Limb (tissue), 2 donors: ENCODE measurements around the gene ZFP92.

Source experiments
- DNase-seq, 2 donors: peaks; one replicate each; pipeline ENCODE4 v3.0.0-alpha.2; 2016; ENCODE audit errors: extremely low spot score in 2 of 2

The ZFP92 gene

DNA sequence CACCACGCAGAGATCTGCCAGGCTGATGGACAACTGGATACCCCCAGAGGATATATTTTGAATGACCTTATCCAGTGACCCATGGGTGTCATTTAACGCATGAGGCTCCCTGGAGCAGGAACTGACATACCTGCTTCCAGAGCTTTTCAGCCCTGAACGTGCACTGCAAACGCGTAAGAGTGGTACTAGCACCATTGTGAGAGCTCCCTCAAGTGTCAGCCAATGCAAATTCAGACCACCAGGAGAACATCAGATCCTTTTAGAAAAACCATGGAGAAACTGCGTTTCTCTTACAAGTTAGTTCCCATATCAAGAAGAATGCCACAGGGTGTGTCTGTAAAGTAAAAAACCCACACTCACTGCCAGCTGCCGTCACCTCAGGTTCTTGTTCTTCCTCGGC is 27.3 kb downstream of the ZFP92 start:
- DNase-seq, result no peak

DNA sequence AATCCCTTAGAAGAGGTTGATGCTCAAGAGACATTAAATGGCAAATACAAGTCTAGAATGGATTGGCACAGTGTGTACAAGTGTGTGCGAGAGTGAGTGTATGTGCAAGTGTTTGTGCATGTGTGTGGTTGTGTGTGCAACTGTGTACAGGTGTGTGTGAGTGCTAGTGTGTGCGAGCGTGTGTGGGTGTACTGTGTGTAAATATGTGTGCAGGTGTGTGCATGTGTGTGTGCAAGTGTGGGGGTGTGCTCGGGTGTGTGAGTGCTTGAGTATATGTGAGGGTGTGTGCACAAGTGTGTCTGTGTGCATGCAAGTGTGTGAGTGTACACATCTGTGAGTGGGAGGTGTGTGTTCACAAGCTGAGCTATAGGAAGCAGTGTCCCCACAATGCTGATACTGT is 28.7 kb downstream of the ZFP92 start:
- no peak for DNase-seq

DNA sequence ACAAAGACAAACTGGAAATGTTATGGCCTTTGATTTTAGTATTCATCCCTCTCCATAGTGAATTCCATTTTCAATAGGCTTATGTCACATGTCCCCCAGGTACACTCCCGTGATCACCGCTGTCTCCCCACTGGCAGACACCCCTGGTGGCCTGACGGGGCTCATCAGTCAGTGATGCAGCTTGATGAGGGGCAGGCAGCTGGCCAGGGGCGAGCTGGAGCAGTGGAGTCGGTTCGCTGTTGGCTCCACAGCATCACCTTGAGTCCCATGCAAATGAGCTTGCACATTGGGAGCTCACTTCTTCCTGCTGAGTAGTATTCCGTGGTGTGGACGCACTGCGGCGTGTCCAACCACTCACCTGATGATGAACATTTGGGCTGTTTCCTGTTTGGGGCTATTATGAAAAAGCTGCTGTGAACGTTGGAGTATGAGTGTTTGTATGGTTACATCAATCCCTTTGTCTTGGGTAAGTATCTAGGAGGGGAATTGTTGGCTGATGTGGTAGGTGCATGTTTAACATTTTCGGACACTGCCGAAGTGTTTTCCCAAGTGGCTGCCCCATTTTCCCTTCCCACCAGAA is 29.4 kb downstream of the ZFP92 start:
- DNase-seq, result no peak

DNA sequence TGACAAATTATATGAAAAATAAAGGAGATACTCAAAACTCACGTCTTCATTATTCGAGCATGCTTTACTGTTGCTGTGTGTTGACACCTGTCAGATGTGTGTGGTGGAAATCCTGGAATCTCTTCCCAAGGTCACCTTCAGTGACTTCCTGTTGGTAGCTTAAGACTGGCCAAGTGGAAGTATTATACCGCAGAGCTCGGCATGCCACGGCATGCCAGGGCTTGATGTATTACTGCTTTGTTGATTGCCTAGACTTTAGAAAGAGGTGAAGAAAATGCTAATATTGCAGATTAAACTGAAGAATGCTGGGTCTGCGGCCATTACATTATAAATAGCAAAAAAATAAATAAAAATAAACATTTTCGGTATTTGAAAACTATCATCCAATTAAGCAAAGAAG is 30.0 kb downstream of the ZFP92 start:
- no peak for DNase-seq

DNA sequence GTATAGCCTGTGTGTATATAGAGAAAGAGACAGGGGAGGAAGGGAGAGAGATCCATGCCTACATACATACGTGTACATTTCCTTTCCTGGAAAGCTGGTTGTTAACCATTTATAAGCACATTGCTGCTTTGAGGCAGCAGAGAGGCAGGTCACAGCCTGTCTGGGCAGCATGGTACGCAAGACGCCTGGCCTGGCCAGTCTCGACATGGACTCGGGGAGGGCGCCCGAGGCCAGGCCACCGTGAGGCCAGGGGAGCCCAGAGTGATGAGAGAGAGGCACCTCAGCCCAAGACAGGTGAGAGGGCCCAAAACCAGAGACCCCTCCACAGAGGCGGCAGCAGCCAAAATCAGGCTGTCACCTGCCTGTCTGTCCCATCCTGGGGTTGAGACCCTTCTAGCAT is 30.7 kb downstream of the ZFP92 start:
- DNase-seq, result no peak

DNA sequence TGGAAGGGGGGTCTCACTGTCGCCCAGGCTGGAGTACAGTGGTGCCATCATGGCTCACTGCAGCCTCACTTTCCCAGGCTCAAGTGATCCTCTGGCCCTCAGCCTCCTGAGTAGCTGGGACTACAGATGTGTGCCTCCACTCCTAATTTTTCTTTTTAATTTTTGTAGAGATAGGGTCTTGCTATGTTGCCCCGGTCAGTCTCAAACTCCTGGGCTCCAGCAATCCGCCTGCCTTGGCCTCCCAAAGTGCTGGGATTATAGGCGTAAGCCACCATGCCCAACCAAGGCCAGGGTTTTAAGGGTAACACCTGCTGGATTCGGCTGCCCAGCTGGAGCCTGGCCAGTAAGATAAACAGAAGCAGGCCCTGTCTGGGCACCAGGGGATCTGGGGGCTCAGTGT is 31.2 kb downstream of the ZFP92 start:
- no peak for DNase-seq

DNA sequence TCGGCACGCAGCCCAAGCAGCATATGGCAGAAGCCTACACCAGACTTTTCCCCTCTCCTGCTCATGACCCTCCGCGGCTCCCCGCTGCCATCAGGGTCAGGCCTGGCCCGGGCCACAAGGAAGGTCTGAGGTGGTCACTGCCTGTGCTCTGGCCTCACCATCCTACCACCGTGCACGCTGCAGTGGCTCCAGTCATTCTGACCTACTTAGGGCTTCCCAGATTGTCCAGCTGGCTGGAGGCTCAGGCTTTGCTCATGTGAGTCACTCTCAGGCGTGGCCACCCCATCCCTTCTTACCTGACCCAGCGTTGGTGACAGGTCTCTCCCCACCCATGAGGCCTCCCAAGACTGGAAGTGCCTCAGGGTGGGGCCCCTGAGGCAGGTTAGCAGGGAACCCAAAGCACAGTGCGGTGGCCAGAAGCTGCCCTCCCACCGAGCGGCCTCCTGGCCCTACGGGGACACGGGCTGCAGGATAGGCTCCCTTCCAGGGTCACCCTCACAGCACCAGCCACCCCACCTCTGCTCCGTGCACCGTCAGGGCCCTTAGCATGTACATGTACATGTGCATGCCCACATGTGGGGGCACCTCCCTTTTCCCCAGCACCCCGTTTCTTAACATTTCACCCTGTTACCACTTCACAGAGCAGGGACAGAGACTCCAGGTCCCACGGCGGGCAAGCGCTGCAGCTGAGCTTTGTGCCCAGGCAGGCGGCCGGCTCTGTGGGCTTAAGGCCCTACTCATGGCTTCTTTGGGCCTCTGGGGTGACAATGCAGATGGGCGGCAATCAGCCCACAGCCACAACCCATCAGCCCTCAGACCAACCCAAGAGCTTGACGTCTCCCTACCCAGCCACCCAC is 32.4 kb downstream of the ZFP92 start:
- DNase-seq, result no peak

DNA sequence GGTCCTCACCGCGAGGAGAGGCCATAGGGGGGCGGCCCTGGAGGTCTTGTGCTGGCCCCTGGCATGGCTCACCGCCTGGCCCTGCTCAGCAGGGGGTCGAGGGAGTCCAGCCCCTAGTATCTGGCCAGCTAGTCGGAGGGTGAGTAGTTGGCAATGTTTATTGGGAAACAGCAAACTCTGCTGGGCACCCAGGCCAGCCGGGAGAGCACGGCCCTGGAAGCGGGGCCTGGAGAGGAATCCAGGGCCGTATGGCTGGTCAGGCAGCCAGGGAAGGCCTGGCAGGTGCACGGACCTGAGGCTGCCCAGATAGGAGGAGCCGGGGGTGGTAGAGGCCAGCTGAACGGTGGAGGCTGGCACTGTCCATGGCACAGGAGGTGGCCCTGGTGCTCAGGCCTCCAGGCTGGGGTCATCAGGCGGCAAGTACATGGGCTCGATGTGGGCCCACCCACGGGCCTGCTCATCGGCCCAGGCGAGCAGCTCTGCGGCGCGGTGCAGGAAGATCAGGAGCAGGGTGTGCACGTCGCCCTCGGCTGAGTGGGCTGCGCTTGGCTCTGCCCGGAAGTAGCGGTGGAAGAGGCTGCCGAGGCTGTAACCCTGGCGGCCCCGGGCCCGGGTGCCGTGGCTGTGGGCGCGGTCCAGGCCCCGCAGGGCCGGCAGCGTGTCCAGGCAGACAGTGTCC is 33.2 kb downstream of the ZFP92 start:
- DNase-seq, result no peak

DNA sequence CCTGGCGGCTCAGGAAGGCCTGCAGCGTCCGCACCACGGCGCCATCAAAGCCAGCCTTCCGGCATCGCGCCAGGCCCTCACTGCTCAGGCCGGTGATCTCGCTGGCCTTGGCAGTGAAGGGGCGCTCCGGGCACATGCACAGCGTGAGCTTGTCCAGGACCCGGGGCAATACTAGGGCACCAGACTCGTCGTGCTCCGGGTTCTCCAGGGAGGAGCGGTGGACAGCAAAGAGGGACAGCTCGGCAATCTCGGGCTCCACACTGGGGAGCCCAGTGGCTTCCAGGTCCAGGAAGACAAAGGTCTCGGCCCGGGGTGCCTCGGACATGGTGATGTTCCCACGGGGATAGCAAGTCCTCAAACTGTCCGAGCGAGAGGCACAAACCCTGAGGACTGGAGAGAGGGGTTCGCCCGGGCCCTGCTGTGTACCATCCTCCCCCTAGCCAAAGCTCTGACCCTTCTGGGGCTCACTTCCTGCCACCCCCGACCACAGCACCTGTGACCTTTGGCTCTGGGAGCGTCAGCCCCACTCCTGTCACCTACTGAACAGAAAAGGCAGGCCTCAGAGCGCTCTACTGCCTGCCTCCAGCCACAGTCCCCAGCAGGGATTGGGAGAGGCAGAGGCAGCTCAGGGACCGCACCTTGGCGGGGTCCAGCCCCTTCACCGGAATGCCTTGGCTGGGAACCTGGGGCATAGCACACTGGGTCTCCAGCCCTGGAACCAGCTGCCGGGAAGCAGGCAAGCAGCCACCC is 34.0 kb downstream of the ZFP92 start:
- no peak for DNase-seq

DNA sequence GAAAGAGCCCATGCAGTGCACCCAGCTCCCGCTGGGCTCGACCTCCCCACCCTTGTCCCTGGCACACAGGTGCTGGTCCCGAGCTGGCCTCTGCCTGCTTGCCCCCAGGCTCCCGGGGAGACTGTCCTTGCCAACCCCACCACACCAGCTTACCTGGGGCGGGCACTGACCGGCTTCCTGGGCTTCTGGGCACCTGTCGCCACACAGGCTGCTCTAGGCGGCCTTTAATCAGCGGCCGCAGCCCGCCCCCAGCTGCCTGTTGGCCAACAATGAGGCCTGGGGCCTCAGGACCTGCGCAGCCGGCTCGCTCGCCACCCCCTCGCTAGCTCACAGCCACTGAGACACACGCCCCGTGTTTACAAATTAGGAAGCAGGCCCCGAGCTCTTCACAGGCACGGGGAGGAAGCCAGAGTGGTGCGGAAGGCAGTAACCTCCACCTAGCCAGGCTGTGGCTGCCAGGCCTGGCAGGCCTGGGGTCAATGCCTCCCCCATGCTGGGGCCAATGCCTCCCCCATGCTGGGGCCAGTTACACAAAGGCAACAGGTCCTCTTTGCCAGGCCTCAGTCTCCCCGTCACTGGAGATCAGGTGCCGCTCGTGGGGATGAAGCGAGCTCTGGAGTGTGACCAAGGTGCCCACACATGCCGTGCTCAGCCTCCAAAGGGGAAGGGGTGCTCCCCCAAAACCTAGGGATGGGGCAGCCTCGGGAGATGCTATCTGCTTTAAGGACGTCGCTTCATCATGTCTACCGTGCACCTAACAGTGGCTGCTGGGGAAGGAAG is 34.8 kb downstream of the ZFP92 start, which contains the start of gene TREX2:
TREX2 (minus strand) TSS at position 201 of the 780 bp plus-strand sequence. CDS start 626 bp downstream, outside the sequence.
- DNase-seq, result no peak

DNA sequence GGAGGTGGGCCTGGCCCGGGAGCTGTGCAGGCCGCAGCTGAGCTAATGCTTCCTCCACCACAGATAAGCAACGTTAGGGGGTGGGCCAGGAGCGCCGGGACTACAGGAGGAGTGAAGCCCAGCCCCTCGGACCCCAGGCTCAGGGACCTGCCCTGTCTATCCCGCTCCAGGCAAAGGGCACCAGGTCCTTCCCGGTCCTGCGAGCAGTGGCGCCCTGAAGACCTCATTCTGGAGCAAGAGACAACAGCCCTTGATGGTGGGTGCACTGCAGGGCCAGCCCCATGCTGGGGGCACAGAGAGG is 35.3 kb downstream of the ZFP92 start:
- DNase-seq, result no peak

DNA sequence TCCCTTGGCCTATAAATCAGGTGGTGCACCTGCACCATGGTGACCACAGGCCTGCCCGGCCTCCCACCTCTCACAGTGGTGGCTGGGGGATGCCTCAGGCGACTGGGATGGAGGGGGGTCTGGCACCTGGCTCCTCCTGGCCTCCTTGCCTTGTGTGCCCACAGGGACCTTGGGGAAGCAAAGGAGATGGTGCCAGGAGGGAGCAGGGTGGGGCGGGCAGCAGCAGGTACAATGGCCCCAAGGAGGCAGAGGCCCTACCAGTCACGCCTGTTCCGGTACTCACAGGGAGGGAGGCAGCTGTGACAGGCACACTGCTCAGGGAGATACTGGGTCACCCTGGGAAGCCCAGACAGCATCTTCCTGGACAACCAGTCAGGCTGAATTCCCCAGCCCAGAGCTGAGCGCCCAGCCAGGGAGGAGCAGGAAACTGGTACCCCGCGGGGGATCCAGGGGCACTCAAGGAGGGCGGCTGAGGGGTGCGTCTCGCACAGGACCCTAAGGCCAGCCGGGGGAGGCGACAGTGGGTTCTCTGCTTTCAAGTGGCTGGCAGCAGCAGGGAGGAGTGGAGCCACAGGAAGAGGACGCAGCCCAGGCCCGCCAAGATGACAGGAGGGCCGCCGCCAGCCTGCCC is 35.8 kb downstream of the ZFP92 start:
- DNase-seq, result no peak

DNA sequence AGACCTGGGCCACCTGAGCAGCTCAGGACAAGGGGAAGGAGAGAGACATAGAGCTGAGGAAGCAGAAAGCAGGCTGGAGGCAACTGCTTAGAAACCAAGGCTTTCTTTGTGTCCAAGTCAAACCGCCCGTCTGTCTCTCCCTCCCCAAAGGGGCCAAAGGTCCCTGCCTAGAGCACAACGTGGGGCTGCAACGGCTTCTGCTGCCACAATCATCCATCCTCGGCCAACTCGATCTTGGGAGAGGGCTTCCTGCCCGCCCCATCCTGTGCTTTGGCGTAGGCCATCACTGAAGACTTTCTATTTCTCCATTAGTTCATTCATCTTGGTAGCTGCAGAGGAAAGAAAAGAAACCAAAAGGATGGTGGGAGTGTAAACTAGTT is 36.3 kb downstream of the ZFP92 start:
- no peak for DNase-seq

DNA sequence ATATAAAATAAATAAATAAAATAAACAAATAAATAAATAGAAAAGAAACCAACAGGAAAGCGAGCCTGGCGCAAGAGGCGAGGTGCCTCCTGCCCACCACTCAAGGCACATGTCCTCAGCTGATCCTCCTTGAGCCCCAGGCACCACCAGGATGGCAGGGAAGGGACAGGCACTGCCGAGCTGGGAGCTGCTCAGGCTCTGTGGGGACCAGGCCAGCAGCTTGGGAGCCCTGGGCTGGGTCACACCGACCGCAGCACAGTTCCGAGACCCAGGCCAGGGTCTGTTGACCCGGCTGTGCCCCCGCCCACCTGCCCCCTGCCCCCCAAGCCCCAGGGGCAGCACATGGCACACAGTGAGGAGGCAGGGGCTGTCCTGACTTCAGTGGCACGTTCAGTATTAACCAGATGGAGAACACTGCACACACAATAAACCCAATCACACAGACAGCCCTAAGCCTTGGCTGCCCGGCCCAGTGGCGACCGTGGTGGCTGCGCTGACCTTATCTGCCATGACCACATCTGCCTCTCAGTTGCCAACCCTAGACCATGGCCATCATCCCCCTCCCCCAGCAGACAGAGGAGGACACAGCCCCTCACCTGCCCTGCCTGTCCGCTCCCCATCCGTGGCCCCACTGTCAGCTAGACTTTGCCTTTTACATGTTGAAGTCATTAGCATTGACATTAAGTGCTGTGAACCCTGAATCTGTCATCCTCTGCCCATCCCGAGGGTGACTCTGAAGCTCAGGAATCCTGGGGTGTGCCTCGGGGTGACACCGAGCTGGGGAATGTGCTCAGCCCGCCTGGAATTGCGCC is 37.5 kb downstream of the ZFP92 start:
- DNase-seq, result no peak

DNA sequence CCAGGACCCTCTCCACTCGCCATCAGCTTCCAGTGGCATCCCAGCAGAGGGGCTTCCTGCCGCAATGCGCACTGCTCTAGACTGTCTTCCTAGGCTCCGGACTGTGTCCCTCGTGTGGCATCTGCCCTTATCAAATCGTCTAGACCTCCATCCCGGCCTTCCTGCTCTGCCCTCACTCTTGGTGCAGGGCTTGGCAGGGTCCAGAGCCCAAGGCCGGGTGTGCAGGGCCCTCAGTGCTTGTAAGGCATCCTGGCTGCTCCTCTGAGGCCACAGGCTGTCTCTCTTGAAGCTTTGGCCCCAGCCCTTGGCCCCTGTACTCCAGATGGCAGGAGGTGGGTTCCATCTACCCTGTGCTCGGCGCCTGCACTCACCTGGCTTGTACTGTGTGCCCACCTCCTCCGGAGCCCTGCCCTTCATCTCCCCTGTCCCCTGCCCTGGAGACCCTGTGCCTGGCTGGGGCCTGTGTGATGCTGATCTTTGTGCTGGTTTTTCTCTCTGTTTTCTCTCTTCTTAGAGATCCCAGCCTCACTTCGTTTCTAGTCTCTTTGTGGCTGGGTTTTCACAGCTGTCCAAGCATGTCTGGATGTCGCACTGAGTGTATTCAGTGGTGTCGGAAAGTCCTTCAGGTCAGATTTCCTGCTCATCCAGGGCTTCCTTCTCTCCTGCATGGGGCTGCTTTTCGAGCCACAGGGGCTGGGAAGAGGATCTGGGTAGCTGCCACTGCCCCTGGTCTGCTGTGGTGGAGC is 38.3 kb downstream of the ZFP92 start:
- DNase-seq, result no peak

DNA sequence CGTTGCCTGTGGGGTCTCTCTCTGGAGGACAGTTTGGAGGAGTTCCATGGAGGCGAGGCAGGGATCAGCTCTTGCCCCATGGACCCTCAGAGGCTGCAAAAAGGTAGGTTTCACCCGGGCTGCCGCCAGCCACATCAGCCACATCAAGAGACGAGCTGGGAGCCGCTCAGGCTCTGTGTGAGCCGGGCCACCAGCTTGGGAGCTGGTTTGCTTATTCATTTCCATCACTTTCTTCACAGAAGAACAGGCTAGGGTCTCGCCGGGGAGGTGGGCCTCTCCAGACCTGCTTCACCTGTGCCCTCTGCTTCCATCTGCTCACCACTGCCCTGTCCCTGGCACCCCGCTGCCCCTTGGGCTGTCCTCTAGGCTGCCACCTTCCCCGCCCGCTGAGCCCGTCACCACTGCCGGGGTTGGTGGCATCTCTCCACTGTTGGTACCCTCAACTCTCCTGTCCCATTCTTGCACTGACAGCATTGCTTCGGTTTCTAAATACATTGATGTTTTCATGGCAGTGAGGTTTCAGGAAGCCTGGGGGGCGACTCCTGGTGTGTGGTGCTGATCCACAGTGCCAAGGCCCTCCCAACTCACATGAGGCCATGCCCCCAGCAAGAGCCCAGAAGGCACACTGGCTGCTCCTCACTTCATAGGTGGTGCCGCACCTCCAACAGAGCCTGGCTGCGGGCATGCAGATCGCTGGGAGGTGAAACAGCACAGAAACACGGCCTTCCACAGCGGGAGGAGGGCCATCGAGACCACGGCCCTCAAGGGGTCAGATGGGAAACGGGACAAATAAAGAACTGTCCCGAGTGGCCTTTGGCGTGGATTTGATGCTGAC is 39.1 kb downstream of the ZFP92 start:
- DNase-seq, result no peak

DNA sequence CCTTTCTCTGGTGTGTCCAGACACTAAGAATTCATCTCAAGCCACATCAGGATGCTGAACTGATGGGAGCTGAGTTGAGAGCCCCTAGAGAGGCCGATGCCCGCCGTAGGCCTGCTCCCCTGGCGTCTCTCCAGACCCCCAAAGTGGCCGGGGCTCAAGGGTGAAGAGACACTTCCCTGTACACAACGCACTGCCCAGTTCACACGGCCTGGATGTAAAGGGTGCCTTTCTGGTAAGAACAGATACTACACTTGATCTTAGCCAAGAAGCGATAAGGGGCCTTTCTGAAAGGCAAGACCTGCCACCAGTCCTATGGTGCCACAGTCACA is 39.6 kb downstream of the ZFP92 start:
- DNase-seq, result no peak

DNA sequence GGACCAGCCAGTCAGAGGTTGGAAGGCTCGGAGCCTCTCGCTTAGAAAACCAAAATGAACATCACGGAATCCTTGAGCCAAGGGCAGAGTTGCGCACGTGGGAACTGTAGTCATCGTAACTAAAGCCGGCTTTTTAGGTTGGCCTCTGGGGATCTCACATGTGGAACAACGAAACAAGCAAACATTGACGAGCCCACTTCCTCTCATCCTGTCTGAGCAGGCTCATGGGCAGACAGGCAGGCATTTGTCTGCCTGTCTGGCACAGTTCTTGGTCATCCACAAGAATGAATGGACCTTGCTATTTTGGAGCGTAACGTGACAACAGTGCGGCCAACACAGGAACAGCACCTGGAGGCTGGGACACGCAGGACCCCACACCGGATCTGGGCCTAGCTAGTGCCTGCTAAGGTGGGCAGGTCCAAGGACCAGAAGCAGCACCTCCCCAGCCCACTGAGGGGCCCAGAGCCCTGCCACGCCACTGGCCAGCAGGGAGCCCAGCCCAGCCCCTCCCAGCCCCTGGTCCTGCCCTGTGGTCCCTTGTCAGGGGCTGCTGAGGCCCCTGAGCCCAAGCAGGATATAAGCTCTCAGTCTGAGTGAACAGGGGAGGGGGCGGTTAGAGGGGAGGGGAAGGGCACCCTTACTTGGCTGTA is 43.8 kb downstream of the ZFP92 start:
- no peak for DNase-seq
